Glutamatergic neuron (in vitro differentiated cells): ENCODE data around the gene MZF1. TPM values are rescaled to one million over a fixed set of nuclear protein-coding genes. Genes with fewer than 3 reads are reported as not detected.

ENCODE experiments used
- DNase-seq: peaks from one replicate; pipeline ENCODE4 v3.0.0; 2022
- H3K27ac Mint-ChIP-seq: one replicate; pipeline ENCODE4 v1.8.0; 2020; ENCODE audit warnings: mild to moderate bottlenecking, mixed read lengths, inconsistent platforms; ENCODE audit not compliant: unreplicated experiment
- H3K27me3 Mint-ChIP-seq: one replicate; pipeline ENCODE4 v1.8.0; 2020; ENCODE audit warnings: mild to moderate bottlenecking, moderate library complexity, mixed read lengths, inconsistent platforms; ENCODE audit not compliant: unreplicated experiment
- H3K36me3 Mint-ChIP-seq: one replicate; pipeline ENCODE4 v1.8.0; 2020; ENCODE audit warnings: mild to moderate bottlenecking, mixed read lengths, inconsistent platforms; ENCODE audit not compliant: unreplicated experiment
- H3K4me1 Mint-ChIP-seq: one replicate; pipeline ENCODE4 v1.8.0; 2020; ENCODE audit warnings: mild to moderate bottlenecking, low read depth, mixed read lengths, inconsistent platforms; ENCODE audit not compliant: unreplicated experiment
- H3K4me3 Mint-ChIP-seq: one replicate; pipeline ENCODE4 v1.8.0; 2020; ENCODE audit warnings: mild to moderate bottlenecking, mixed read lengths, inconsistent platforms; ENCODE audit not compliant: unreplicated experiment
- H3K9me3 Mint-ChIP-seq: one replicate; pipeline ENCODE4 v1.8.0; 2020; ENCODE audit warnings: mild to moderate bottlenecking, moderate library complexity, mixed read lengths, inconsistent platforms; ENCODE audit not compliant: unreplicated experiment
- total RNA-seq: library from RNA; stranded (reverse); fragmentation: NEBNext Ultra II Directional; extraction: Animal tissue kit (Norgen Biotek cat#: 25700); gene quantifications from one replicate; pipeline ENCODE4 v1.2.1, GENCODE V29; 2021; ENCODE audit not compliant: unreplicated experiment
- TF ChIP-seq, protein P1 (sequence below): fragments of 200-600 bp; sonication (generic); IDR thresholded peaks from one replicate; pipeline ENCODE4 v1.5.0; 2021; ENCODE audit not compliant: partially characterized antibody, unreplicated experiment

Gene MZF1
- total RNA-seq, 1 donor from 2014 or later: 27.3 TPM

DNA sequence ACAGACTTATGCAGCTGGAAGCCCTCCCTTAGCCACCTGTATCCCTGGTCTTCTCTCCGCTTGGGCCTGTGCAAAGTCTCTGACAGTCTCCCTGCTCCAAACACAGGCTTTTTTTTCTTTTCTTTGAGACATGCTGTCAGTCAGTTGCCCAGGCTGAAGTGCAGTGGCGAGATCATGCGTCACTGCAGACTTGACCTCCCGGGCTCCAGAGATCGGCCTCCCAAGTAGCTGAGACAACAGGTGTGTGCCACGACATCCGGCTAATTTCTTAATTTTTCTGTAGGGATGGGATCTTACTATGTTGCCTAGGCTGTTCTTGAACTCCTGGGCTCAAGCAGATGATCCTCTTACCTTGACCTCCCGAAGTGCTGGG lies 1.6 kb downstream of the MZF1 start:
- H3K9me3 Mint-ChIP-seq: peaks cover 22% of the 10 kb centered on the region
- DNase-seq: no peak

DNA sequence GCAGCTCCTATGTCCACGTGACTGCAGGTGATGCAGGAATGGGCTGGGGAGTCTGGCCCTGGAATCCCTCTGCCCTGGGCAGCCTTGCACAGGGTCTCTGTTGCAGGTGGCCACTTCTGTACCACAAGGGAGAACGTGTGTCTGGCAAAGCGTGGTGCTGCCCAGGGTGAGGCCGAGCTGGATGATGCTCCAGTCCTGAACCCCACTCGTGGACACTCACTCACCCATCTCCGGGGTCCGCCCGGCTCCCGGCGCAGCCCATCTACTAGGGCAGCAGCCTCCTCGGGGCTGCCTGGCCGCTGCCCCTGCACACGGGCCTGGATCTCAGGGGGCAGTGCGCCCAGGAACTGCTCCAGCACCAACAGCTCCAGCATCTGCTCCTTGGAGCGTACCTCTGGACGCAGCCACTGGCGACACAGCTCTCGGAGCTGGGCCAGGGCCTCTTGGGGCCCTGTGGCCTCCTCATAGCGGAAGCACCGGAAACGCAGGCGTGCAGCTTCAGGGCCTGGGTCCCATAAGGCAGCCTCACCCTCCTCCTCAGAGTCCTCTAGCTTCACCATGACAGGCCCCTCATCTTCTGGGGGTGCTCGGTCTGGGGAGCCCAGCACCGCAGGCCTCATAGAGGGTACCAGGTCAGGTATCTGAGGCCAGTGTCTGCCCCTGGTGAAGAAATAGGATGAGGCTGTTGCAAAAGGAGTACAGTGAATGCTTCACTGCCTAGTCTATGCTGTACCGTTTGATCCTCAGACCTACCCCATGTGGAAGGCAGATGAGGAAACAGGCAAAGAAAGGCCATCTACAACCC lies 2.2 kb downstream of the MZF1 start:
- H3K4me3 Mint-ChIP-seq: no peak overlapping the region
- H3K27me3 Mint-ChIP-seq: peaks cover 17% of the 10 kb centered on the region
- peaks cover 9% of the 10 kb centered on the region for H3K4me1 Mint-ChIP-seq
- DNase-seq: no peak
- no peaks in the 10 kb centered on the region for H3K36me3 Mint-ChIP-seq
- no peak overlapping the region for H3K27ac Mint-ChIP-seq
- peaks cover 22% of the 10 kb centered on the region for H3K9me3 Mint-ChIP-seq
- TF ChIP-seq, protein P1, sequence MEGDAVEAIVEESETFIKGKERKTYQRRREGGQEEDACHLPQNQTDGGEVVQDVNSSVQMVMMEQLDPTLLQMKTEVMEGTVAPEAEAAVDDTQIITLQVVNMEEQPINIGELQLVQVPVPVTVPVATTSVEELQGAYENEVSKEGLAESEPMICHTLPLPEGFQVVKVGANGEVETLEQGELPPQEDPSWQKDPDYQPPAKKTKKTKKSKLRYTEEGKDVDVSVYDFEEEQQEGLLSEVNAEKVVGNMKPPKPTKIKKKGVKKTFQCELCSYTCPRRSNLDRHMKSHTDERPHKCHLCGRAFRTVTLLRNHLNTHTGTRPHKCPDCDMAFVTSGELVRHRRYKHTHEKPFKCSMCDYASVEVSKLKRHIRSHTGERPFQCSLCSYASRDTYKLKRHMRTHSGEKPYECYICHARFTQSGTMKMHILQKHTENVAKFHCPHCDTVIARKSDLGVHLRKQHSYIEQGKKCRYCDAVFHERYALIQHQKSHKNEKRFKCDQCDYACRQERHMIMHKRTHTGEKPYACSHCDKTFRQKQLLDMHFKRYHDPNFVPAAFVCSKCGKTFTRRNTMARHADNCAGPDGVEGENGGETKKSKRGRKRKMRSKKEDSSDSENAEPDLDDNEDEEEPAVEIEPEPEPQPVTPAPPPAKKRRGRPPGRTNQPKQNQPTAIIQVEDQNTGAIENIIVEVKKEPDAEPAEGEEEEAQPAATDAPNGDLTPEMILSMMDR: no peak

More for the DNA sequence above, 1.6 kb downstream of the MZF1 start:
- TF ChIP-seq, protein P1: no peak
- Mint-ChIP-seq H3K36me3 (no peaks in the 10 kb centered on the region), H3K4me3 (peak overlapping the region; percentile 98), H3K27me3 (peaks cover 13% of the 10 kb centered on the region), H3K4me1 (peaks cover 9% of the 10 kb centered on the region), H3K27ac (peak overlapping the region; percentile 25)

DNA sequence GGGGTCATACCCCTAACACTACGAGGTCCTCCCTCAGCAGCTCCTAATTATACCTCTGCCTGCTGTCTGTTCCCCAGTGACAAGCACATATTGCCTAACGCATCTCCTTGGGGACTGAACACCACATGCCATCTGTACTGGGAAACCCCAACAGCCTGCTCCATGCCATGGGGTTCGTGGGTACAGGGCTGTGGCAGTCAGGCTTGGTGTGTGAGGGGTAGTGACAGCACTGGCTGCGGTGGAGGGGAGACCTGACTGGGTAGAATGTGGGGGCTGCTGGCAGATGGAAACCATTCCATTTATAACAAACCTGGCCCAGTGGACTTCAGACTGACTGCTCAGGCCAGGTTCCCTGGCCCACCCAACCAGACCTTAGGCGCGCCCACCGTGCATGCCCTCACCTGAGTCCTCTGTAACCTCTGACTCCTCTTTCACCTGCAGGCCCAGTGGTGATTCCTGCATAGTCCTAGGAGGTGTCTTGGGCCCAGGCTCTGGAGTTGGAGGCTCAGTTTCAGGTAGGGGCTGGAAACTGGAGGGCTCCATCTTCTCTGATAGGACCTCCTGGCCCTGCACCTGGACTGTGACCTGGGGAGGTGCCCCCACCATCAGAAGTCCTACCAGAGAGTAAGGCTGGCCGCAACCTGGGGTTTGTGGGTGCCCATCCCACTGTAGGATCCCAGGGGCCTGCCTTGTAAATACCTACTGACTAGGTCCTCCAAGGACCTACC lies 3.0 kb downstream of the MZF1 start:
- H3K9me3 Mint-ChIP-seq: peaks cover 21% of the 10 kb centered on the region

DNA sequence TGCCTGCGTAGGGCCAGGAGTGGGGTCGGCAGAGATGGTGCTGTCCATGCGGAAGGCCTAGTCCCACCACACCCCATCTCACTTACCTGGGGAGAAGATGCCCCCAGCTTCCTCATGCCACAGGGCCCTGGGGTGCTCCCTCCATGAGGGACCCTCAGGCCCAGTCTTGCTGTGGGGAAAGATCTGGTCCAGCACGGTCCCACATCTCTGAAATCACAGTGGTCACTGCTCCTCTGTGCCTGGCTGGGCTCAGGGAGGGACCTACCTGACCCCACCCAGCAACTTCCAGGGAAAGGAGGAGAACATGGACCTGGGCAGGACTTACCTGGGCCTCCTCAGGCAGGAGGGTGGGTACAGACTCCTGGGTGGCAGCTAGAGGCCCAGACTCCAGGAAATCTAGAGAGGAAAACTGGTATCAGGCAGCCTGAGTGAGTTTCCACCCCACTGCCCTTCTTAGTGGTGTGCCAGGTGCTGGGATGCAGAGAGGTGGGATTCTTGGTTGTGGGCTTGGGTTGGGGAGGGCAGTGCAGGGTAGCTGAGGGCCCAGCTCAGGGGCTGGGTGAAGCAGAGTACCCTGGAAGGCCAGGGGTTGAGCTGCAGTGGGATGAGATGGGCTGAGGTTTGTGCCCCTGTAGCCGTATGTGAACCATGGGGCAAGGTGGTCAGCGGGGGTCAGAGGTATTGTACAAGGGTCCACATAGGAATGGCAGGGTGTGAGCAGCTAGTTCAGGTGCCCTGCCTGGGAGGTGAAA lies 3.8 kb downstream of the MZF1 start:
- H3K4me3 Mint-ChIP-seq: no peak overlapping the region
- H3K36me3 Mint-ChIP-seq: no peaks in the 10 kb centered on the region
- peak overlapping the region; percentile 33 for H3K27ac Mint-ChIP-seq
- no peak for DNase-seq
- peaks cover 16% of the 10 kb centered on the region for H3K9me3 Mint-ChIP-seq
- H3K27me3 Mint-ChIP-seq: peaks cover 17% of the 10 kb centered on the region
- TF ChIP-seq, protein P1: no peak
- H3K4me1 Mint-ChIP-seq: peaks cover 9% of the 10 kb centered on the region

More for the DNA sequence above, 3.0 kb downstream of the MZF1 start:
- H3K4me1 Mint-ChIP-seq: peaks cover 9% of the 10 kb centered on the region
- TF ChIP-seq, protein P1: no peak
- peak overlapping the region; percentile 48 for H3K27ac Mint-ChIP-seq
- H3K27me3 Mint-ChIP-seq: peaks cover 17% of the 10 kb centered on the region
- DNase-seq: no peak
- no peak overlapping the region for H3K4me3 Mint-ChIP-seq
- H3K36me3 Mint-ChIP-seq: no peaks in the 10 kb centered on the region
